Lower leg skin (tissue), 3 donors: ENCODE results near the gene PSMD9.

Source experiments
- POLR2A ChIP-seq, 2 donors: fragments of 450-650 bp; IDR thresholded peaks; one replicate each; pipeline ENCODE4 v1.6.1; 2016 to 2017; ENCODE audit warnings: antibody characterized with exemption in 2 of 2, mild to moderate bottlenecking in 1 of 2, moderate library complexity in 1 of 2
- TF ChIP-seq, protein P1 (sequence below), 3 donors: fragments of 450-650 bp; IDR thresholded peaks; one replicate each; pipeline ENCODE4 v1.5.1; 2016; ENCODE audit warnings: antibody characterized with exemption in 3 of 3, mild to moderate bottlenecking in 3 of 3, moderate library complexity in 2 of 3

DNA sequence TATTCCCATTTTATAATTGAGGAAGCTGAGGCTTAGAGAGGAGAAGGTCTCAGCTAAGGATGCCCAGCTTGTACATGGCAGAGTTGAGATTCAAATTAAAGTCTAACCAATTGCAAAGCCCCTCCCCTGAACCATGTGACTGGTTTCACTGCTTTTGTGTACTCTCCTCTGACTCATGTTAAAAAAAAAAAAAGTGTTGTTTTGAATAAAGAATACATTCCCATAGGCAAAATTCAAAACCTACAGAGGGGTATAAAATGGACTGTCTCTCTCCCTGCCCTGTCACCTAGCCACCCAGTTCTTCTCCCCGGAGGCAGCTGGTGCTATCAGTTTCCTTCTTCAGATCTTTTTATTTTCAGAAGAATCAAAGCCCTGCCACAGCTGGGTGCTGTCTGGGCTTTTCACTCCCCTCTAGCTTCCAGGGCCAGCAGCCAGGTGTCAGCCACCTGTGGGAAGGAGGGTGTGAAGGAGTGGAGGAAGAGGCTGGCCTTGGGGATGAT is 5.4 kb downstream of the PSMD9 start:
- TF ChIP-seq POLR2A (IDR thresholded peaks at IDR 0.05): no peak
- TF ChIP-seq, protein P1, sequence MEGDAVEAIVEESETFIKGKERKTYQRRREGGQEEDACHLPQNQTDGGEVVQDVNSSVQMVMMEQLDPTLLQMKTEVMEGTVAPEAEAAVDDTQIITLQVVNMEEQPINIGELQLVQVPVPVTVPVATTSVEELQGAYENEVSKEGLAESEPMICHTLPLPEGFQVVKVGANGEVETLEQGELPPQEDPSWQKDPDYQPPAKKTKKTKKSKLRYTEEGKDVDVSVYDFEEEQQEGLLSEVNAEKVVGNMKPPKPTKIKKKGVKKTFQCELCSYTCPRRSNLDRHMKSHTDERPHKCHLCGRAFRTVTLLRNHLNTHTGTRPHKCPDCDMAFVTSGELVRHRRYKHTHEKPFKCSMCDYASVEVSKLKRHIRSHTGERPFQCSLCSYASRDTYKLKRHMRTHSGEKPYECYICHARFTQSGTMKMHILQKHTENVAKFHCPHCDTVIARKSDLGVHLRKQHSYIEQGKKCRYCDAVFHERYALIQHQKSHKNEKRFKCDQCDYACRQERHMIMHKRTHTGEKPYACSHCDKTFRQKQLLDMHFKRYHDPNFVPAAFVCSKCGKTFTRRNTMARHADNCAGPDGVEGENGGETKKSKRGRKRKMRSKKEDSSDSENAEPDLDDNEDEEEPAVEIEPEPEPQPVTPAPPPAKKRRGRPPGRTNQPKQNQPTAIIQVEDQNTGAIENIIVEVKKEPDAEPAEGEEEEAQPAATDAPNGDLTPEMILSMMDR (IDR thresholded peaks at IDR 0.05): no peak
